Measurements from ENCODE around the gene STPG2. TPM values are rescaled to one million over a fixed set of nuclear protein-coding genes. Genes with fewer than 3 reads are reported as not detected.

STPG2 gene
- total and polyA plus RNA-seq, 2 of the 8 experiments (the other 6 are each of a cell fraction or from before 2014, with no cell fraction given) = 0.03 TPM; not detected in 1

- H3K27ac ChIP-seq (ENCODE audit: low read depth, low read length) = no peak overlapping the region
- H3K4me3 ChIP-seq (ENCODE audit: extremely low read depth in 1 of 4, insufficient read depth in 2 of 4, low read depth in 3 of 4, low read length in 4 of 4) = no peak overlapping the region
- no peaks in the 10 kb centered on the region for H4K20me1 ChIP-seq (replicated peaks in 1 of 2; ENCODE audit: control insufficient read depth in 1 of 2, insufficient read depth in 2 of 2, low read length in 2 of 2)
- H2BK12ac ChIP-seq (ENCODE audit: low read depth, low read length) = no peak overlapping the region
- no peak overlapping the region for H2BK15ac ChIP-seq (ENCODE audit: low read length)
- H2BK120ac ChIP-seq (replicated peaks; ENCODE audit: low read depth, low read length) = no peak overlapping the region
- no peak overlapping the region for H2AK5ac ChIP-seq (ENCODE audit: low read depth, low read length)
- H3K4me1 ChIP-seq (replicated peaks in 1 of 4; ENCODE audit: control insufficient read depth in 3 of 4, insufficient read depth in 4 of 4, low read length in 3 of 4) = no peaks in the 10 kb centered on the region
- no peak for DNase-seq (ENCODE audit: low read depth in 1 of 2, low spot score in 2 of 2)
- H3K4me2 ChIP-seq (ENCODE audit: insufficient read depth in 1 of 2, low read depth in 2 of 2, low read length in 2 of 2) = no peak overlapping the region
- H3K9me3 ChIP-seq (ENCODE audit: insufficient read depth in 2 of 2, low read depth in 1 of 2, low read length in 1 of 2) = no peaks in the 10 kb centered on the region
- H2BK20ac ChIP-seq (ENCODE audit: low read length) = no peak overlapping the region
- ChIA-PET CTCF (ENCODE audit: partially characterized antibody) (interaction anchor here (0.9 to 1.8 kb wide), 4 partner anchors 11 to 226 kb away, joined by 3 to 5 read pairs (median 3); no protein-coding TSS in a partner anchor), POLR2A (ENCODE audit: partially characterized antibody) (no interaction called here)
- no peak overlapping the region for H3K23ac ChIP-seq (ENCODE audit: insufficient read length)
- H3K23me2 ChIP-seq (ENCODE audit: low read depth, low read length) = no peaks in the 10 kb centered on the region
- no peaks in the 10 kb centered on the region for H3K27me3 ChIP-seq (replicated peaks in 1 of 4; ENCODE audit: control insufficient read depth in 3 of 4, extremely low read depth in 1 of 4, insufficient read depth in 3 of 4, low read length in 3 of 4)
- H3K36me3 ChIP-seq (ENCODE audit: control insufficient read depth in 2 of 4, insufficient read depth in 4 of 4, low read length in 3 of 4) = no peaks in the 10 kb centered on the region
- H2AFZ ChIP-seq (ENCODE audit: low read length) = no peak overlapping the region
- no peak overlapping the region for H3K9ac ChIP-seq (replicated peaks in 1 of 4; ENCODE audit: extremely low read depth in 1 of 4, low read depth in 3 of 4, low read length in 3 of 4)
- H3K14ac ChIP-seq (ENCODE audit: insufficient read length) = no peak overlapping the region
- no peak overlapping the region for H3K56ac ChIP-seq (replicated peaks; ENCODE audit: insufficient read length, low read depth, low read length)
- H3K18ac ChIP-seq (ENCODE audit: extremely low read depth, low read length) = no peak overlapping the region
- WGBS, 2 experiments (ENCODE audit: extremely low coverage in 1 of 2, insufficient coverage in 1 of 2, insufficient read length in 1 of 2, insufficient replicate concordance in 2 of 2, low coverage in 1 of 2, low lambda C conversion rate in 2 of 2, missing lambda C conversion rate in 1 of 2) = 93% methylated on average over 2 of the region's 2 CpGs; no CpG with 5 or more reads in 1 of the 2 experiments
- FAIRE-seq = no peak
- TF ChIP-seq POLR2AphosphoS5 (IDR thresholded peaks at IDR 0.05; ENCODE audit: low read depth, low read length) (no peak), CEBPB (IDR thresholded peaks at IDR 0.05; ENCODE audit: low read depth, low read length) (no peak), TAF1 (IDR thresholded peaks at IDR 0.05; ENCODE audit: low read depth, low read length) (no peak), NANOG (IDR thresholded peaks at IDR 0.05; ENCODE audit: insufficient read depth, low read depth, low read length, poor library complexity, severe bottlenecking) (no peak)
- no peak overlapping the region for H4K8ac ChIP-seq (ENCODE audit: extremely low read depth, insufficient read depth, low read length)
- H3K79me2 ChIP-seq (ENCODE audit: control insufficient read depth in 1 of 2, insufficient read depth in 2 of 2, low read length in 2 of 2) = no peaks in the 10 kb centered on the region
- H3K79me1 ChIP-seq (ENCODE audit: low read depth, low read length) = no peaks in the 10 kb centered on the region
- H4K91ac ChIP-seq (replicated peaks; ENCODE audit: insufficient read length, low read length) = no peak overlapping the region
- H3K4ac ChIP-seq (replicated peaks; ENCODE audit: insufficient read length, low read depth, low read length) = no peak overlapping the region
- no peak overlapping the region for H2BK5ac ChIP-seq (ENCODE audit: low read depth, low read length)
- no peak overlapping the region for H4K5ac ChIP-seq (ENCODE audit: insufficient read length, low read depth, low read length)
Observed at GRCh38 chr4:97761445-97762114, 381.7 kb downstream of the STPG2 start.

All from H1 (cell line).